ENCODE results near the gene DSCAM.

GRCh38 chr21:40760821-40761220, 86.1 kb downstream of the DSCAM start:
- TF ChIP-seq EP300 (IDR thresholded peaks at IDR 0.05): no peak
- TF ChIP-seq CTCF (IDR thresholded peaks at IDR 0.05): no peak
